ENCODE data around the gene FRAS1.
A peak's percentile ranks its signal among the peaks of the same experiment; 100 is the strongest.
"Not testable (repeated sequence)": the region's sequence is repeated elsewhere in the genome, so short reads cannot be mapped to it uniquely, and the experiment has no call there.

FRAS1 gene
- total RNA-seq: 0 to 0.67 reads per million in 2 donors

- DNase-seq: peak in 1 of 5 experiments; percentile 7
These were observed at the start of gene FRAS1 for GRCh38 chr4:78057135-78057599. TSS of gene FRAS1 (plus strand) at chr4:78057323. CDS start at chr4:78058010, 687 bp downstream.

- DNase-seq: not testable (repeated sequence)
These were observed 46.1 kb upstream of the FRAS1 start for GRCh38 chr4:78011003-78011402.

- DNase-seq: no peak
These were observed 41.9 kb upstream of the FRAS1 start for GRCh38 chr4:78014889-78015886.

- DNase-seq: no peak
These were observed 38.7 kb upstream of the FRAS1 start for GRCh38 chr4:78018271-78019049.

- no peak for DNase-seq
These were observed 37.7 kb upstream of the FRAS1 start for GRCh38 chr4:78019414-78019813.

GRCh38 chr4:78020677-78021076 lies 36.4 kb upstream of the FRAS1 start:
- DNase-seq: no peak

- no peak for DNase-seq
These were observed 34.6 kb upstream of the FRAS1 start for GRCh38 chr4:78022517-78022916.

GRCh38 chr4:78024085-78024484 lies 33.0 kb upstream of the FRAS1 start:
- no peak for DNase-seq

GRCh38 chr4:78024576-78025091 lies 32.5 kb upstream of the FRAS1 start:
- DNase-seq: no peak

GRCh38 chr4:78031417-78031950 lies 25.6 kb upstream of the FRAS1 start:
- DNase-seq: no peak

- DNase-seq: no peak
These were observed 24.7 kb upstream of the FRAS1 start for GRCh38 chr4:78032446-78032845.

GRCh38 chr4:78032929-78033328 lies 24.2 kb upstream of the FRAS1 start:
- no peak for DNase-seq

- no peak for DNase-seq
These were observed 23.3 kb upstream of the FRAS1 start for GRCh38 chr4:78033861-78034260.

GRCh38 chr4:78038704-78039103 lies 18.4 kb upstream of the FRAS1 start:
- no peak for DNase-seq

GRCh38 chr4:78039678-78040077 lies 17.4 kb upstream of the FRAS1 start:
- DNase-seq: no peak

- DNase-seq: no peak
These were observed 16.7 kb upstream of the FRAS1 start for GRCh38 chr4:78040431-78040830.

- DNase-seq: no peak
These were observed 9.8 kb upstream of the FRAS1 start for GRCh38 chr4:78047366-78047765.

GRCh38 chr4:78056265-78057129 lies 626 bp upstream of the FRAS1 start:
- DNase-seq: peak in 1 of 5 experiments; percentile 38

- peak in 1 of 5 experiments; percentile 46 for DNase-seq
These were observed 752 bp downstream of the FRAS1 start for GRCh38 chr4:78057600-78058550.

All from T-helper 2 cell (primary cell).